ENCODE measurements around the gene BGN.
A peak's percentile ranks its signal among the peaks of the same experiment; 100 is the strongest.

BGN gene

GRCh38 chrX:153537526-153538295 is 42.9 kb downstream of the BGN start:
- POLR2A ChIA-PET: no interaction called here
- H3K4me3 ChIP-seq (ENCODE audit: low read depth, low read length): no peak overlapping the region
- no peak for TF ChIP-seq CTCF (IDR thresholded peaks at IDR 0.05; ENCODE audit: insufficient read depth, low read length, missing control alignments)
- no peak for DNase-seq (ENCODE audit: low read depth, low spot score)
- CTCF ChIA-PET: interaction anchor here (0.5 to 4.8 kb wide), 11 partner anchors 10 to 171 kb away, joined by 3 to 107 read pairs (median 11); no protein-coding TSS in a partner anchor

- no peak for DNase-seq (ENCODE audit: low read depth, low spot score)
- CTCF ChIA-PET: interaction anchor here (1.4 to 4.8 kb wide), 14 partner anchors 8 to 171 kb away, joined by 3 to 107 read pairs (median 10); no protein-coding TSS in a partner anchor
- POLR2A ChIA-PET: no interaction called here
- no peak overlapping the region for H3K4me3 ChIP-seq (ENCODE audit: low read depth, low read length)
- TF ChIP-seq CTCF (IDR thresholded peaks at IDR 0.05; ENCODE audit: insufficient read depth, low read length, missing control alignments): no peak
Observed at GRCh38 chrX:153538424-153538823, 43.6 kb downstream of the BGN start.

- H3K4me3 ChIP-seq (ENCODE audit: low read depth, low read length): no peak overlapping the region
- no peak for DNase-seq (ENCODE audit: low read depth, low spot score)
- TF ChIP-seq CTCF (IDR thresholded peaks at IDR 0.05; ENCODE audit: insufficient read depth, low read length, missing control alignments): peak; percentile 92
- CTCF ChIA-PET: interaction anchor here (0.6 to 4.8 kb wide), 31 partner anchors 9 to 551 kb away, joined by 3 to 107 read pairs (median 4); partner anchors contain the start of gene HAUS7
- POLR2A ChIA-PET: no interaction called here
Observed at GRCh38 chrX:153539171-153539978, 44.6 kb downstream of the BGN start.

- no peak for DNase-seq (ENCODE audit: low read depth, low spot score)
- POLR2A ChIA-PET: no interaction called here
- TF ChIP-seq CTCF (IDR thresholded peaks at IDR 0.05; ENCODE audit: insufficient read depth, low read length, missing control alignments): no peak
- CTCF ChIA-PET: interaction anchor here (0.7 to 4.8 kb wide), 29 partner anchors 10 to 550 kb away, joined by 3 to 107 read pairs (median 4); partner anchors contain the start of gene HAUS7
- no peak overlapping the region for H3K4me3 ChIP-seq (ENCODE audit: low read depth, low read length)
Observed at GRCh38 chrX:153539979-153540358, 45.2 kb downstream of the BGN start.

- POLR2A ChIA-PET: no interaction called here
- CTCF ChIA-PET: interaction anchor here (1.0 kb wide), 1 partner anchor 9 kb away, joined by 5 read pairs; no protein-coding TSS in a partner anchor
- TF ChIP-seq CTCF (IDR thresholded peaks at IDR 0.05; ENCODE audit: insufficient read depth, low read length, missing control alignments): no peak
- no peak for DNase-seq (ENCODE audit: low read depth, low spot score)
- H3K4me3 ChIP-seq (ENCODE audit: low read depth, low read length): no peak overlapping the region
Observed at GRCh38 chrX:153544727-153545126, 49.9 kb downstream of the BGN start.

GRCh38 chrX:153546386-153546785 is 51.6 kb downstream of the BGN start:
- no peak for DNase-seq (ENCODE audit: low read depth, low spot score)
- ChIA-PET CTCF (interaction anchor here (1.2 to 6.7 kb wide), 4 partner anchors 8 to 123 kb away, joined by 3 to 44 read pairs (median 14); no protein-coding TSS in a partner anchor), POLR2A (no interaction called here)
- no peak overlapping the region for H3K4me3 ChIP-seq (ENCODE audit: low read depth, low read length)
- no peak for TF ChIP-seq CTCF (IDR thresholded peaks at IDR 0.05; ENCODE audit: insufficient read depth, low read length, missing control alignments)

Measured in AG04449 (cell line).